SK-MEL-5 (cell line): ENCODE data around the gene BAIAP3. TPM values are rescaled to one million over a fixed set of nuclear protein-coding genes. Genes with fewer than 3 reads are reported as not detected.
A peak's percentile ranks its signal among the peaks of the same experiment; 100 is the strongest.

Source experiments
- DNase-seq: peaks from one replicate; pipeline ENCODE4 v3.0.0-alpha.2; 2016; ENCODE audit warnings: low read depth, low spot score
- in situ Hi-C: cut with HindIII; loops from 2 replicates; pipeline ENCODE4 v1.10.0; 2016; ENCODE audit warnings: low sequenced_read_pairs, high pct_unique_total_duplicates, low pct_unique_long_range_greater_than_20kb
- total RNA-seq: library from RNA; depleted of rRNA; stranded (reverse); fragments of >200 nt; shearing (Covaris generic); gene quantifications from 2 replicates; pipeline ENCODE4 v1.2.3, GENCODE V29; 2014

Gene BAIAP3
- total RNA-seq, 1 experiment from 2014 or later = 1.2 TPM

DNA sequence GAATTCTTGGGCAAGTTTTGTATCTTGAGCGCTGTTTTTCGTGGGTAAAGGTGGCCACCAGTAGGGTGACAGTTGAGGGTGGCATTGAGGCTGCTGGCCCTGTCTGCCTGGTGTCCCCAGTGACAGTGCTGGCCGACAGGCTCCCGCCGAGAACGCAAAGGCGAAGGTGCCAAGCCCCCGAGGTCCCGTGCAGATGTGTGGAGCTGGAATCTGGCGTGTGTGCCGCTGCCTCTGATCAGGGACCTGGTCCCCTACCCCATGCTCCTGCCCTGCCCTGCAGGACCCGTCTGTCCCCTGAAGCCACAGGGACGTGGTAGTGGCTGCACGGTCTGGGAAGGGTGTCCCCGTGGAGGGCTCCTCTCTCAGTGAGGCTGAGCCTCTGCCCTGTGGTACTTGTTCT lies 20.5 kb upstream of the BAIAP3 start:
- in situ Hi-C loops = no loop called here

DNA sequence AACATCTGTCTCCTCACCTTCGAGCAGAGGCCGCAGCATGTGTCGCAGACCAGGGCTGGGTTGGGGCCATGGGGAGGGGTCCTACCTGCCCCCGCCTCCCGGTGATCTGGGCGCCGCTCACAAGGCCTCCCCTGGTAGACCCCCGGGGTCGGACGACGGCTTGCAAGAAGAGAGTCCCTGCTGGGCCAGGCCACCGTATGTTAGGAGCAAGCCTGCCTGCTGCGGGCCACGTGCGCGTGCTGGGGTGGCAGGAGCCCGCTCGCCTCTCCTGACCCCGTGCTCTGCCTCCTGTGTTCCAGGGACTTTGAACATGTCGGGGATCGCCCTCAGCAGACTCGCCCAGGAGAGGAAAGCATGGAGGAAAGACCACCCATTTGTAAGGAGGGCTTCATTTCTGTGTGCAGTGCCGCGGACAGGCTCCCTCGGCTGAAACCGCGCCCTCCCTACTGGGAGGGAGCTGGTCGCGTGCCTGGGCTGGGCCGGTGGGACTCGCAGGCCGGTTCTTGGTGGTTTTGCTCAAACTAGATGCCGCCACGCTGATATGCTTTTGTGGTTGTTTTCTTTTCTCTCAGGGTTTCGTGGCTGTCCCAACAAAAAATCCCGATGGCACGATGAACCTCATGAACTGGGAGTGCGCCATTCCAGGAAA lies 19.6 kb upstream of the BAIAP3 start:
- in situ Hi-C loops = no loop called here
- no peak for DNase-seq

More for the DNA sequence above, 20.5 kb upstream of the BAIAP3 start:
- DNase-seq = no peak

DNA sequence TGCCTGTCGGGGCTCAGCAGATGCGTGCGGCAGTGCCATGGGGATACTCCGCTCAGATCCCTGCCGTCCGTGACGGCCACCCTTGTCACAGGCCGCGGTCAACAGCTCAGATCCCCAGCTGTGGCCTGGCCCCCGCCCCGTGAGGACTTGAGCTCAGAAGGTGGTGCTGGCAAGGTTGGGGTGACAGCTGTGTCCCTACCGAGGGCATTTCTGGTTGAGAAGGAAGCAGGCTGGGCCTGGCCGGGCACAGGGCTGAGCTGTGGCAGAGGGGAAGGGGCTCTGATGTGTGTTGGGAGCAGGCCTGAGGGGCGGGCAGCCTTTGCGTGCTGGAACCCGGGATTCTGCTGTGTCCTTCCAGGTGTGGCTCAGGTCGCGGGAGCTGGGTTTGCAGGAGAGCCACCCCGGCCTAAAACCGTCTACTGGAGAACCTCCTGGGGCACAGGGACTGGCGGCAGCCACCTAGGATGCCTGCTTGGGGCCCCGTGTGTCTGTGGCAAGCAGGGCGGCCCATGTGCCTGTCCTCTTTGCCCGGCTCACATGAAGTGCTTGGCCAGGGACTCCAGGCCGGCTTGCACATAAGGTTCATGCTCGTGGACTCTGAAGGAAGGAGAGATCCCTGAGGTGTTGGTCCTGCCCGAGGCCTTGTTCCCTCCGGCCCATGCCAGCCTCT lies 18.9 kb upstream of the BAIAP3 start:
- no peak for DNase-seq
- in situ Hi-C loops = no loop called here

DNA sequence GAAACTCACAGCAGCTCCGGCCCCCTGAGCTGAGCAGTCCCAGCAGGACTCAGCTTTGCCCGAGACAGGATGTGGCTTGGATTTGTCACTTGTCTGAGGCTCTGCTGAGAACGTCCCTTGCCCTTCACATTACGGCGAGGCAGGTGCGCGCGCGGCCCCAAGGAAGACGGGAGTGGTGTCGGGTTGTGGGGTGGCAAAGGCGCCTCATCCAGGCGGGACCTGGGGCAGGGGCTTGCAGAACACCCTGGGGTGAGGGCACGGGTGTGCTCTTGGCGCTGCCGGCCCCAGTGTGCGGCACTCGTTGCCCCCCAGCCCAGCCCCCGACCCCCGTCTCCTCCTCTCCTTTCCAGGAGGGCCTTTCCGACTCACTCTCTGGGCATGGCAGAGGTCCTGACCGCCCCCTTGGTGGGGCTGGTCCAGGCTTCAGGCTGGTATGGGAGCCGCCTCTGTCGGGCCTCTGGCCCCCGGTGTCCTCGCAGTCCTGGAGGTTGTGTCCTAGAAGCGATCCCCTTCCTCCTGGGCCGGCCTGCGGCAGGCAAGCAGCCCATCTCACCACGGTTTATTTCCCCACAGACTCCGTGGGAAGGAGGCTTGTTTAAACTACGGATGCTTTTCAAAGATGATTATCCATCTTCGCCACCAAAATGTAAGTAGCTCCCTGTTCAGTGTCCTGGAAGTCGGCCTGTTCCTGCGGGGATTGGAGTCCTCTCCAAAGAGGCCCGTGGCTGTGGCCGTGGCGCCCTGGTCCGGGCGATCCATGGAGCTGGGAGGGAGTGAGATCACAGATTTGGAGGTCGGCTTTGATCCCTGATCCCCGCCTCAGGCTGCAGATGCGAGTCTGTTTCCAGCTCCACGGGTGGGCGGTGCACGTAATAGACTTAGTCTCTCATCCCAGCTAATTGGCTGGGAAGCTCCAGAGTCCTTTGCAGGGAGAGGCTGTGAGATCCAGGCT lies 18.1 kb upstream of the BAIAP3 start:
- no peak for DNase-seq
- in situ Hi-C loops = no loop called here

DNA sequence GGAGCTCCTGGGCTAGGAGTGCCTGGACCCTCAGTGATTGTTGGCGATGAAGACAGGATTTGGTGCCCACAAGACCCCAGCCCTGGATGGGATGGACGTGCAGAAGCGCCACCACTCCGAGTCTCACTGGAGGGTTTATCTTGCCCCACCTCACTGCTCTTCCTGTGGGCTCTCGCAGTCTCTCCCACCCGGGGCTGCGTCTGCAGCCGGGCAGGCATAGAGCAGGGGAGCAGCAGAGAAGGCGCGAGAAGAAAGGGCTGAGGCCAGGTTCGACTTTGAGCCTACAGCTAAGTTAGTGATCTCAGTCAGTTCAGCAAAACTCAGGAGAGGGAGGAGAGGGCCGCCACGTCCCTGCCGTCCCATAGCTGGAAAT lies 17.4 kb upstream of the BAIAP3 start:
- in situ Hi-C loops = no loop called here
- no peak for DNase-seq

DNA sequence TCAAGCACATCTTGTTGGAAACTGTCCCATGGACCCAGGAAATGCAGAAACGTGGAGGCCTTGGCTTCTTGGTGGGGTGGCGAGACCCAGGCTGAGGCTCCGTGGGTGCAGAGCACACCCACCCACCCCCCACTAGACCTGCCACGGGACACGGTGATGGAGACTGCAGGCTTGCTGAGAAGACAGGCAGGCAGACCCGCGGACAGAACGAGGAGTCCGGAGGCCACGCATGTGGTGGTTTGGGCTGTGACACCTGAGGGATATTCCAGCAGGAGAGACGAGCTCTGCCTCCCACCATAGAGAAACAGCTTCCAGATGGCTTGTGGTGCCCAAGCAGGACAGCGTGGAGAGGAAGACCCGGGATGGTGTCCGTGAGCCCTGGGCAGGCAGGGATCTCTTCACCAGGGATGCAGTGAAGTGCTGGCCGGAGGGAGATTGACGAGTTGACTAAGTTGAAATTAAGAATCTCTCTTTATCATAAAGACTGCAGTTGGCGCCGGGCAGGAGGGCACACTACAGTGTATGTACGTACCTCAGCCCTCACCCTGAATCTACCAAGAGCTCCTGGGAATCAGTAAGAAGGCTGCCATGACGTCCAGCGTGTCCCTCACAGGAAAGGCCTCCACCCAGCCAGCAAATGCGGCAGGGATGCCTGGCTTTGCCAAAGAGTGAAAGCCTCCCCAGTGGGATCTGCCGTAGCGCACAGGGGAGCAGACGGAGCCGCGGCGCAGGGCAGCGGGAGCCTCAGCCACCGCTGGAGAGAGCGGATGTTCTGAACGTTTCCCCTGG lies 15.8 kb upstream of the BAIAP3 start:
- no peak for DNase-seq
- in situ Hi-C loops = no loop called here

DNA sequence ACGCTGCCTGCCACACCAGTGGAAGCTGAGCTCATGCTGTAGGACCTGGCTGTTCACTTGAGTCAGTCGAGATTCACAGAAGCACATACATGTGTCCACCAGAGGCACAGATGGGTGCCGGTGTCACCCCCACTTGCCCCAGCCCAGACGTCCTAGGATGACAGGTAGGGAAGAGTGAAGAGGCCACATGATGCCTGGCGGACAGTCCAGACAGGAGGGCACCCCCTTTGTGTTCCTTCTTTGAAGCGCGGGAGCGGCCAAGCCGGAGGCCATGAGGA lies 15.2 kb upstream of the BAIAP3 start:
- in situ Hi-C loops = no loop called here
- DNase-seq = no peak

DNA sequence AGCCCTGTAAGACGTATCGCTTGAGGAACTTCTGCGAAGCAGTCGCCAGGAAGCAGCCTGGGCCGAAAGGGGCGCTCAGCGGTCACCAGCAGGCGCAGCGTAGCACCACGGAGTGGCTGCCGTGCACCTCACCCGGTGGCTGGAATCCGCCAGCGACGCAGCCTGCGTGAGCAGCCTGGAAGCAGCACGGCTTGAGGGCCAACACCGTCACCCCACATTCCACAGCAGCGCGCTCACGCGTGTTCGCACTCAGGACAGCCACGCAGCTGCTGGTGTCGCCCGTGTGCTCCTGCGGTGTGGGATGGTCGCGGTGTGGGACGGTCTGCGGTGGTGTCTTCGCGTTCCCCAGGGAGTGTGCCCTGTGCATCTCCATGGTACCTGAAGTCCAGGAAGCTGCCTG lies 14.4 kb upstream of the BAIAP3 start:
- in situ Hi-C loops = no loop called here
- no peak for DNase-seq

DNA sequence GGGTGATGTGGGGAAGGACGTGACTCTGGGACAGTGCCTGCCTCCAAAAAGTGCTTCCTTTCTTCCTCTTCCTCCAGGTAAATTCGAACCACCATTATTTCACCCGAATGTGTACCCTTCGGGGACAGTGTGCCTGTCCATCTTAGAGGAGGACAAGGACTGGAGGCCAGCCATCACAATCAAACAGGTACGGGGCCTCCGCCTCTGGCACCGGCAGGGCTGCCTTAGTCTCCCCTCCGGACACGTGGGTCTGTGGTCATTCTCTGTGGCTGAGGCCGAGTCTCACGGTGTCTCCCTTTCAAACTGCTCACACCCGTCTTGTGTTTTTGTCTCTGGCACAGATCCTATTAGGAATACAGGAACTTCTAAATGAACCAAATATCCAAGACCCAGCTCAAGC lies 13.3 kb upstream of the BAIAP3 start:
- in situ Hi-C loops = no loop called here
- DNase-seq = no peak

DNA sequence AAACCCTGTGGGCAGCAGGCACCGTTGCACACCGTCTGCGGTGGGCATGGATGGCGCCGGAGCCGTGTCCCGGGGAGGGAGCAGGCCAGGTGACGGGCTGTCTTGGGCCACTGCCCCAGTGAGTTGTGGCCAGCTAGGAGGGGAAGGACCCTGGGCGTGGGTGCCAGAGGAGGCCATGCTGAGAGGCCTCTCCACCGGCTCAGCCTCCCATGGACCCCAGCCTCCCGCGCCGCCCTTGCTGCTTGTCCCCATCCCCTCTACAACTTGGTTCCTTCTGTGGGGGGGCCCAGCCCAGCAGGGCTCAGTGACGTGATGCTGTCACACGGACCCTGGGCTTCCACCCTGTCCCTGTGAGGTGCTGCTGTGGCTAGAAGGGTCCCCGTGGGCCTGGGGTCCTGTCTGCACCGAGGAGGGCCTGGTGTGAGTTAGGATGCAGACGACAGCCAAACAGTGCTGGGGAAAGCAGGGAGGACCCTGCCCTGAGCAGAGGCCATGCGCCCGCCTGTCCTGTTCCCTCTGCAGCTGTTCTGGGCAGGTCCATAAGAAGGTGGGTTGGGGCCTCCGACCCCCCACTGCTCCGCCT lies 12.7 kb upstream of the BAIAP3 start:
- DNase-seq = no peak
- in situ Hi-C loops = no loop called here

DNA sequence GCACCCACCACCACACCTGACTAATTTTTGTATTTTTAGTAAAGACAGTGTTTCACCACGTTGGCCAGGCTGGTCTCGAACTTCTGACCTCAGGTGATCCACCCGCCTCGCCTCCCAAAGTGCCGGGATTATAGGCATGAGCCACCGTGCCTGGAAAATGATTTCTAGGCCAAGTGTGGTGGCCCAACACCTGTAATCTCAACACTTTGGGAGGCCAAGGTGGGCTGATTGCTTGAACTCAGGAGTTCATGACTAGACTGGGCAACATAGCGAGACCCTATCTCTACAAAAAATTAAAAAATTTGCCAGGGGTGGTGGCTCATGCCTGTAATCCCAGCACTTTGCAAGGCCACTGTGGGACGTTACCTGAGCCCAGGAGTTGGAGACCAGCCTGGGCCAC lies 11.0 kb upstream of the BAIAP3 start:
- in situ Hi-C loops = no loop called here

DNA sequence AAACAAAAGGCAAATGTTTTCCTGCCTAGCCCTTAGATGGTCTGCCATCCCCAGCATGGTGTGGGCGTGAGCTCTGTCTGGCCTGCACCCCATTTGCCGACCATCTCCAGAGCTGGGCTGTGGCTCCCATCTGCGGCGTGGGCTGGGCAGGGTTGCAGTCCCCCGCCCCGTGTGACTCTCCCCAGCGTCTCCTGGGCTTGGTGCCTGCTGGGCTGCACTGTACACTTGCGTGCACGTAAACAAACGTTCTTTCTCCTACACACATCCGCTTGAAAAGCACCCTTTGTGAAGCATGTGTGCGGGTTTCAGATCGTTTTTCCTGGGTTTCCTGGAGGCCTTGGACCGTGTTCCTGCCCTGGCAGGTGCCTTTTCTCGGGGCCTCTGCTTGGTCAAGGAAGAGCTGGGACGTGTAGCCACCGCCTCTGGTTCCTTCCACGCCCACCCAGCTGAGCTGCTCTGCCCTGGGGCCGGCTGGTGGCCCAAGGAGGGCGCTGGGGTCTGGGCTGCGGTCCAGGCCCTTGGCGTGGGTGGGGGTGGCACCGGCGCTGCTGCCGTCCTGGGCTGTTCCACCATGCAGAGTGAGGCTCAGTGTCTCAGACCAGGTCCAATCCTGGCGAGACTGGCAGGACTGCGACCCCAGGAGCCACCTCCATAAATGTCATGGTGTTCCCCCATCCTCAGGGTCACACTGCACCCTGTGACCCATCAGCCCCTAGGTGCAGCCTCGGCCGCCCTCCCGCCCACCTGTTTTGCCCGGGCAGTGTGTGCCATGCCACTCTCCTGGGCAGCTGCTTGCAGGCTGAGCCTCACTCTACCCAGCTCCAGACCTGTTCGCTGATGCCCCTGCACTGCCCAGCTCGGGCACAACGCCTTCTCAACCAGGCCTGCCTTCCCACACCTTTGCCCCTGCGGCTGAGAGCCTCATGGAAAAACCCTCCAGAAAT lies 9.9 kb upstream of the BAIAP3 start:
- in situ Hi-C loops = no loop called here
- peak; percentile 95 for DNase-seq

More for the DNA sequence above, 11.0 kb upstream of the BAIAP3 start:
- DNase-seq = no peak

DNA sequence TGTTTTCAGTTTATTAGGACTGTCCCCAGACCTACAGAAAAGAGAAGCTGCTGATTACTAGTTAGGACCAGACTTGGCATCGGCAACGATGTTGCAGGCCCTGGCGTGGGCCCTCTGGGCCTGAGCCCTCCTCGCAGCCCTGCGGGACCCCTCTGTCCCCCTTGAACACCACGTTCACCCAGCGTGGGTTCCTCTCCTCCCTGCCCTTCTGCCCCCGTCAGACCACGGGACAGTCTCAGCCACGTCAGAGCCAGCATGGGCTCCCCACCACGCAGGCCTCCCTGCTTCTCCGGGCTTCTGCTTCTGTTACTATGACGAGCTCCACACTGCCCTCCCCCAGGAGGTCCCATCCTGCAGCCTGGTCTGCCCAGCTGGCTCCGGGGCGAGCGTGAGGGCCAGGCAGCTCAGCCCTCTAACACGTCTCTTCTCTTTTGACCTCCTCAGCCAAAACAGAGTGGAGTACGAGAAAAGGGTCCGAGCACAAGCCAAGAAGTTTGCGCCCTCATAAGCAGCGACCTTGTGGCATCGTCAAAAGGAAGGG lies 9.1 kb upstream of the BAIAP3 start:
- in situ Hi-C loops = no loop called here
- no peak for DNase-seq

DNA sequence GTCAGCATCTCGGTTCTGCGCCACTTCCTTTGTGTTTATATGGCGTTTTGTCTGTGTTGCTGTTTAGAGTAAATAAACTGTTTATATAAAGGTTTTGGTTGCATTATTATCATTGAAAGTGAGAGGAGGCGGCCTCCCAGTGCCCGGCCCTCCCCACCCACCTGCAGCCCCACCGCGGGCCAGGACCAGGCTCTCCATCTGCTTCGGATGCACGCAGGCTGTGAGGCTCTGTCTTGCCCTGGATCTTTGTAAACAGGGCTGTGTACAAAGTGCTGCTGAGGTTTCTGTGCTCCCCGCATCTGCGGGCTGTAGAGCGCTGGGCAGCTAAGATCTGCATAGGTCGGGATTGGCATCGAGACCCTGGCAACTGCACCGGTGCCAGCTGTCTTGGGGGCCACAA lies 8.2 kb upstream of the BAIAP3 start:
- DNase-seq = no peak
- in situ Hi-C loops = no loop called here

DNA sequence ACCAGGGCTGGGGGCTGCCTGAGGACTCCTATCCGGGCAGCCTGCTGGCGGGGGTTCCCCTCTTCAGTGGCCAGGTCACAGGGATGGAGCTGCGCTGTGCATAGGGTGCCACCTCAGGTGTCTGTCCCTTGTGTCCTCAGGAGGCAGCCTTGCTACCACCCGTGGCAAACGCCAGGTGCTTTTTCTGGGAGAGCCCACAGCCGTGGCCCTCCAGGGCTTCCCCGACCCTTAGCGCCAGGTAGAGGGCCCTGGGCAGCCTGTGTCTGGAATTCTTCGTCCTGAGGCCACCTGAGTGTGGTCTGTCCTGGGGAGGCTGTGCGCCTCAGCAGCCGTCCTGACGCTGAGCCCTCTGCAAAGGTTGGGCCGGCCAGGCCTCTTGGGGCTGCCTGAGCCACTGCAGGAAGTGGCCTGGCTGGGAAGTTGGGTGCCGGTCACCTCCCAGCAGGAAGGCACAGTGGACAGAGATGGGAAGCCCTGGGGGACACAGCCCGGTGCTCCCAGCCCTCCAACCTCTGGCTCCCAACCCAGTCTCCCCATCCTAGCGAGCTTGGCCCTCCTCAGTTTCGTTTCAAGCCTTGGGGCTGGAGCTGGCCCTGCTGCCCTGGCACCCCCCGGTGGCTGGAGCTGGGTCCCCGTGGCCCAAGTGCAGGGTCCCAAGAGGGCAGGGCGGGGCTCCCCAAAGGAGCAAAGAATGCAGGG lies 7.6 kb upstream of the BAIAP3 start:
- no peak for DNase-seq
- in situ Hi-C loops = no loop called here

DNA sequence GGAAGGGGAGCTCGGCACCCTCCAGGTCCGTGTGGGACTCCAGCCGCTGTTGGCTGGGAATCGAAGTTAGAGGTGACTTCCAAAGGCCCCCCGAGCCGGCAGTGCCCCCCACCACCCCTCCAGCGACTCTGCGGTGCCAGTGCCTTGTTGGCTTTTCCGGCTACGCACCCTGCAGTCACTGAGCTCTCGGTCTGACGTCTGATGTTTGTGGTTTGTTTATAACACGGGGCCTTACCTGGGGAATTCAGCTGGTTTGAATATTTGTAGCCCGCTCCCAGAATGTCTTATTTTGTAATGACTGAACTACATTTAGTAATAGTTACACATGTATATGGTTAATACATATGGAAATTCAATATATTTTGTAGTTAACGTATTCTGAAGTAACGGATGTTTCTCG lies 7.1 kb upstream of the BAIAP3 start:
- in situ Hi-C loops = no loop called here

More for the DNA sequence above, 7.1 kb upstream of the BAIAP3 start:
- DNase-seq = no peak
